IPS DF 4.7 (cell line): ENCODE measurements around the gene ERLEC1.
"Not testable (repeated sequence)": the region's sequence is repeated elsewhere in the genome, so short reads cannot be mapped to it uniquely, and the experiment has no call there.

Source experiments
- DNase-seq: peaks from one replicate; pipeline ENCODE4 v3.0.0-alpha.2; 2013; ENCODE audit warnings: low spot score; ENCODE audit errors: extremely low read depth

ERLEC1 gene

GRCh38 chr2:53829273-53829979, 42.6 kb downstream of the ERLEC1 start:
- no peak for DNase-seq

GRCh38 chr2:53829980-53830290, 43.1 kb downstream of the ERLEC1 start:
- DNase-seq: not testable (repeated sequence)

GRCh38 chr2:53840580-53840979, 53.7 kb downstream of the ERLEC1 start:
- DNase-seq: no peak

DNA sequence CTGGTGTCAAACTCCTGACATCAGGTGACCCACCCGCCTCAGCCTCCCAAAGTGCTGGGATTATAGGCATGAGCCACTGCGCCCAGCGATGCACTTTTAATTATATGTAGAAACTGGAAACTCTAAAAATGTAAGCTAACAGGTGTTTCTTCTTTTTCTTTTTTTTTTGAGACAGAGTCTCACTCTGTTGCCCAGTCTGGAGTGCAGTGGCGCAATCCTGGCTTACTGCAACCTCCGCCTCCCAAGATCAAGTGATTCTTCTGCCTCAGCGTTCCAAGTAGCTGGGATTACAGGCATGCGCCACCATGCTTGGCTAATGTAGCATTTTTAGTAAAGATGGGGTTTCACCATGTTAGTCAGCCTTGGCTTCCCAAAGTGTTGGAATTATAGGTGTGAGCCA, 54.8 kb downstream of the ERLEC1 start:
- DNase-seq: not testable (repeated sequence)

DNA sequence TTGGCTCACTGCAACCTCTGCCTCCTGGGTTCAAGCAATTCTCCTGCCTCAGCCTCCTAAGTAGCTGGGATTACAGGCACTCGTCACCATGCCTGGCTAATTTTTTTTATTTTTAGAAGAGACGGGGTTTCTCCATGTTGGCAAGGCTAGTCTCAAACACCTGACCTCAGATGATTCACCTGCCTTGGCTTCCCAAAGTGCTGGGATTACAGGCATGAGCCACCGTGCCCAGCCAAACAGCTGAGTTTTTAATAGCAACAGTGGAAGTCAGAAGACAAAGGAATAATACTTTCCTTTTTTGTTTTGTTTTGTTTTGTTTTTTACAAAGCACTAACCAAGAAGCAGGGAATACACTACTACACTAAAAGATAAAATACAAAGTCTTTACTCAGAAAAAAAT, 56.0 kb downstream of the ERLEC1 start:
- no peak for DNase-seq

DNA sequence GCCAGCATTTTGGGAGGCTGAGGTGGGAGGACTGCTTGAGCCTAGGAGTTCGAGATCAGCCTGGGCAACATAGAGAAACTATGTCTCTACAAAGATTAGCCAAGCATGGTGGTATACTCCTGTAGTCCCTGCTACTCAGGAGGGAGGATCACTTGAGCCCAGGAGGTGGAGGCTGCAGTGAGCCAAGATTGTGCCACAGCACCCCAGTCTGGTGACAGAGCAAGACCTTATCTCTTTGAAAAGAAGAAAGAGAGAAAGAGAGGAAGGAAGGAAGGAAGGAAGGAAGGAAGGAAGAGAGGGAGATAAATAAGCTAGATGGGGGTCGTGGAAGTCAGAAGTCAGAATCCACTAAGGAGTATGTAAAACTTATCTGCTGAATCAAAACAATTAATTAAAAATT, 56.8 kb downstream of the ERLEC1 start:
- DNase-seq: no peak

GRCh38 chr2:53848062-53848461, 61.2 kb downstream of the ERLEC1 start:
- DNase-seq: no peak

- not testable (repeated sequence) for DNase-seq
These were observed 64.4 kb downstream of the ERLEC1 start for GRCh38 chr2:53851052-53851757.

DNA sequence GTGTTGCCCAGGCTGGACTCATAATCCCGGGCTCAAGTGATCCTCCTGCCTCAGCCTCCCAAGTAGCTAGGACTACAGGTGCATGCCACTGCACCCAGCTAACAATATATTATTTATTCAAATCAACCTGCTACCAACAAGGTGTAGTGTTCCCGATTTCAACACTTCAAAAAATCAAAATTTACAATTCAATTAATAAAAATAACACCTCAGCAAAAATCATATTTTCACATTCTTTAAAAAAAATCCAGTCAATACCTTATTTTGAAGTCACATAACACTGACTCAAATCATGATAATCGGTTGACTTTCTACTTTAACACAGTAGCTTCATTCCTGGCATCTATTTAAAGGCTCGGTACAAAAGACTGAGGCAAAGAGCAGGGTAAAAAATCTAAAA, 65.7 kb downstream of the ERLEC1 start:
- no peak for DNase-seq

DNA sequence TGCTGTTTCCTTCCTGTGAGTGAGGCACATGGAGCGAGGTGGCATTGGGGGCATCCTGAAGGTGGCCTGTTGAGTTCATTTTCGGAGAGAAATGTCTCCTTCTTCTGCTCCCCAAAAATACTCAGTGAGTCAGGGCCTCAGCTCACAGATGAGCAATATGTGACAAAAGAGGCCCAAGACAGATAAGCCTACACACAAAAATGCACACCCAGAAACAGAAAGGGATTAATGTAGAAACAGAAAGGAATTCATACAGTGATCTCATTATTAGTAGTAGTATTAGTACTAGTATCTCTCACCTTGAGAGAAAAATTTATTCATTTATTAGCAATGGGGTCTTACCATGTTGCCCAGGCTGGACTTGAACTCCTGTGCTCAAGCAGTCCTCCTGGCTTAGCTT, 67.8 kb downstream of the ERLEC1 start:
- no peak for DNase-seq

DNA sequence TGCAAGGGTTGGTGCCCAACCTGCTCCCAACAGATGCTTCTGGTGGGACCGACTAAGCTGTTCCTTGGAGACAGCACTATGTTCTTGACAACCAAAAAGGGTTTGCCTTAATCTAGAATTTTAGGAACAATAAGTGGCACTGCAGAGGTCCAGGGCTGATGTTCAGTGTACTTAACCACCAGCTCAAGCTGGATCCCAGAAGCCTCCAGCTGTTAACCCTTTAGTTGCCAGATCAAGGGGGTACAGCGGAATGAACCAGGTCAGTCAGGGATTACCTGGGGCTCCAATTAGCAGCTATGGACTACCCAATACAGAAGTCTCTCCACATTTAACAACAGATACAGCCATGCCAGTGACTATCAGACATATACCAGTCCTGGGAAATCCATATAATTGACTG, 69.4 kb downstream of the ERLEC1 start:
- no peak for DNase-seq

GRCh38 chr2:53859206-53860181, 72.7 kb downstream of the ERLEC1 start, which contains the start of gene GPR75:
Gene GPR75 (minus strand): TSS chr2:53859967. CDS start chr2:53854756, 5,211 bp downstream.
- DNase-seq: no peak

DNA sequence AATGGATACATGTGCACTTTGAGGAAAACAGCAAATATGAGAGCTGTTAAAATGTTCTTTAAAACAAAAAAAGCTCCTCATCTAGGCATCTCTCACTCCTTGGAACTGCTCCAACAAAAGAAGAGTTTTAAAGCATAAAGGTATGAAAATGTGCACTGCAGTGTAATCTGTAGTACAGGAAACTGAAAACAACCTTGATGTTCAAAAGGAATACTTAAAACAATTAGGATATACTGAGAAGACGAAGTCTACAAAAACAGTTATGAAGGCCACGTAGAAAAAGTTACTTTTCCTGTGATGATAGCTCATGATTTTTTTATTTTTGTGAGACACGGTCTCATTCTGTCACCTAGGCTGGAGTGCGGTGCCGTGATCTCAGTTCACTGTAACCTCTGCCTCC, 75.0 kb downstream of the ERLEC1 start:
- DNase-seq: no peak

DNA sequence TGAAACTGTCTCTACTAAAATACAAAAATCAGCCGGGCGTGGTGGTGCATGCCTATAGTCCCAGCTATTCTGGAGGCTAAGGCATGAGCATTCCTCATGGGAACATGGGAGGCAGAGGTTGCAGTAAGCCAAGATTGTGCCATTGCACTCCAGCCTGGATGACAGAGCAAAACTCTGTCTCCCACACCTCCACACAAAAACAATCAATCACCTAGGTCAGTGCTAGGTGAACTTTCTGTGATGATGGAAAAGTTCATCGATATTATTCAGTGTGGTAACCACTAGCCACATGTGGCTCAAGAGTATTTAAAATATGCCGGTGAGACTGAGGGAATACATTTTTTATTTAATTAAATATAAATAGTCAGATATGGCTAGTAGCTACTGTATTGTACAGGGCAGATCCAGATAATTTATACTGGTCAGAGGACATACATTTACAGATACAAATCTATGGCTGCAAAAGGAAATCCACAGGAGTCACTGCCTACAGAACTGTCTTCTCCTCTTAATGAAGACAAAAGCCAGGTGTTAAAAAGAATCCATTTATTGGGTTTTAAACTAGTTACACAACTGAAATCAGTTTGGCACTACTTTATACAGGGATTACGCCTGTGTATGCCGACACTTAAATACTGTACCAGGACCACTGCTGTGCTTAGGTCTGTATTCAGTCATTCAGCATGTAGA, 76.8 kb downstream of the ERLEC1 start:
- no peak for DNase-seq

DNA sequence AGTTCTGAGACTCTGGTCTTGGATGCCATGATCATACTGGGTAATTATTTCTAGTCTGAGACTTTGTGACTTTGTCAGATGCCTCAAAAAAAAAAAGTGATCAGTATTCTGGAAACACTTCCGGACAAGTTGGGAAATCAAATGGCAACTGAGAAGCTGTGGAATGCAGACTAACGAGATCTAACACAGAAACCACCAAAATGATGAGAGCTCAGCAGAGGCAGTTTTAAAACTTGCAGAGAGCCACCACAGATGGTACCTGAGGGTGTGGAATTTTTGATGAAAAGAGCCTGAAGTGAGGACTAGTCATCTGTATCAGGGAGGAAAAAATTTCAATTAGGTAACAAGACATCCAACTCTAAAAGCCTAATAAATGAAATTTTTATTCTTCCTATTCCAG, 78.4 kb downstream of the ERLEC1 start:
- no peak for DNase-seq

DNA sequence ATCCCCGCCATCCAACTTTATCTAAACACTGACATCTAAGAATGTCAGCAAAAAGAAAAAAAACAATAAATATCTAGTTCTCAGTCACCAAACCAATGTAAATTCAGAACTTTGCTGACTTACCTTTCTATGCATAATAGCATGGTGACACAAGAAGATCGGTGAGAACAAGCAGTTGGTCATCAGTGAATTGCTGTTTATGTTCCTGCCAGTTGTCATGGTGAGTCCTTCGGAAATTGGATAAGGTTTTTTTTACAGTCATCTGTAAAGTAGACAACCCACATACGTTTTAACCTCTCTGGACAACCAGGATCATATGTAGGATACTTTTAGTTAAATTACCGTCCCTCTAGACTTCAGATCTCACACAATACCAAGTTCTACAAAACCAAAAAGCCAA, 79.1 kb downstream of the ERLEC1 start:
- DNase-seq: no peak

DNA sequence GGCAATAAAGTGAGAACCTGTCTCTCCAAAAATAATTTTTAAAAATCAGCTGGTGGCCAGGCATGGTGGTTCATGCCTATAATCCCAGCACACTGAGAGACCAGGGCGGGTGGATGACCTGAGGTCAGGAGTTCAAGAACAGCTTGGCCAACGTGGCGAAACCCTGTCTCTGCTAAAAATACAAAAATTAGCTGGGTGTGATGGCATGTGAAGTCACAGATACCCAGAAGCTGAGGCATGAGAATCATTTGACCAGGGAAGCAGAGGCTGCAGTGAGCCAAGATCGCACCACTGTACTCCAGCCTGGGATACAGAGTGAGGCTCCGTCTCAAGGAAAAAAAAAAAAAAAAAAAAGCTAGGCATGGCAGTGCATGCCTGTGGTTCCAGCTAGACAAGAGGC, 80.3 kb downstream of the ERLEC1 start:
- DNase-seq: no peak

DNA sequence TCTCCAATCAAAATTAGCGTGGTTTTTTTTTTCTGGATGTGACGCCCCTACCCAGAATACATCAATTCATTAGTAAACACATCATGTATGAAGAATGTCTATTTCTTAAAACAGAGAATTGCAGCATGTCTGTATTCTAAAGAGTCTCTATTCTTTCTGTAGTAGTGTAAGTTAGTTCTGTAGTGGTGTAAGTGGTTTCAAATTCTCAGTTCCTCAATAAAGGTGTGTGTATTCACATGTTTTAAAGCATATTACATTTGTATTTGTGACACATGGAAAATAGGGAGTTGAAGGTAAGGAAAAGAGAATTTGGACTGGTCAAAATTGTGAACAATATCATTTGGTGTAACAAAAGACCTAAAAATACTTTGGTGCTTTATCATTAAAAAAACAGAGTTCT, 80.9 kb downstream of the ERLEC1 start:
- DNase-seq: no peak
